Measurements from ENCODE around the gene FARS2. TPM values are rescaled to one million over a fixed set of nuclear protein-coding genes. Genes with fewer than 3 reads are reported as not detected.

Gene FARS2
- total RNA-seq, 3 donors from 2014 or later, result 12.0 to 29.6 (median 24.3) TPM

DNA sequence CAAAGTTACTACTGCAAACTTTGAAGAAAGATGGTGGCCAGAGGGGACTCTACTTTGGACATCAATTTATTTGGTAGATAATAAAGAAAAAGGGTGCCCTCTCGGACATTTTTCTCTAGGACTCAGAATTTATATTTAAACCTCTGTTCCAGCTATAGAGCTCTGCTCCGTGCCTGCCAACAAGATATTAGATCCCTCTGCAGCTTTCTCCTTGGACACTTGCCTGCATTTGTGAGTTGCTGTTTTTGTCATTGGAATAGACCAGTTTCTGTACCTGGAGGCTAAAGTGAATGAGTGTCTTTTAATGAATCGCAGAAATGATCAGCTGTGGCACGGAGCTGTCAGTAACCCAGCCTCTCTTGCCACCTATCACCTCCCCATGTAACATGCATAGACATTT is 491.9 kb downstream of the FARS2 start:
- TF ChIP-seq, protein P1, sequence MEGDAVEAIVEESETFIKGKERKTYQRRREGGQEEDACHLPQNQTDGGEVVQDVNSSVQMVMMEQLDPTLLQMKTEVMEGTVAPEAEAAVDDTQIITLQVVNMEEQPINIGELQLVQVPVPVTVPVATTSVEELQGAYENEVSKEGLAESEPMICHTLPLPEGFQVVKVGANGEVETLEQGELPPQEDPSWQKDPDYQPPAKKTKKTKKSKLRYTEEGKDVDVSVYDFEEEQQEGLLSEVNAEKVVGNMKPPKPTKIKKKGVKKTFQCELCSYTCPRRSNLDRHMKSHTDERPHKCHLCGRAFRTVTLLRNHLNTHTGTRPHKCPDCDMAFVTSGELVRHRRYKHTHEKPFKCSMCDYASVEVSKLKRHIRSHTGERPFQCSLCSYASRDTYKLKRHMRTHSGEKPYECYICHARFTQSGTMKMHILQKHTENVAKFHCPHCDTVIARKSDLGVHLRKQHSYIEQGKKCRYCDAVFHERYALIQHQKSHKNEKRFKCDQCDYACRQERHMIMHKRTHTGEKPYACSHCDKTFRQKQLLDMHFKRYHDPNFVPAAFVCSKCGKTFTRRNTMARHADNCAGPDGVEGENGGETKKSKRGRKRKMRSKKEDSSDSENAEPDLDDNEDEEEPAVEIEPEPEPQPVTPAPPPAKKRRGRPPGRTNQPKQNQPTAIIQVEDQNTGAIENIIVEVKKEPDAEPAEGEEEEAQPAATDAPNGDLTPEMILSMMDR (IDR thresholded peaks at IDR 0.05), result no peak
- Histone ChIP-seq H3K9me3 (peaks cover 10 to 25% of the 10 kb centered on the region in 2 donors), H3K27ac (no peak overlapping the region), H3K4me3 (no peak overlapping the region), H3K27me3 (no peaks in the 10 kb centered on the region), H3K36me3 (no peaks in the 10 kb centered on the region), H3K4me1 (no peaks in the 10 kb centered on the region)
- DNase-seq (ENCODE audit: low spot score in 2 of 2), result no peak
- intact Hi-C loops (cut with DNase I; ENCODE audit: low total_unique reads), result no loop called here

DNA sequence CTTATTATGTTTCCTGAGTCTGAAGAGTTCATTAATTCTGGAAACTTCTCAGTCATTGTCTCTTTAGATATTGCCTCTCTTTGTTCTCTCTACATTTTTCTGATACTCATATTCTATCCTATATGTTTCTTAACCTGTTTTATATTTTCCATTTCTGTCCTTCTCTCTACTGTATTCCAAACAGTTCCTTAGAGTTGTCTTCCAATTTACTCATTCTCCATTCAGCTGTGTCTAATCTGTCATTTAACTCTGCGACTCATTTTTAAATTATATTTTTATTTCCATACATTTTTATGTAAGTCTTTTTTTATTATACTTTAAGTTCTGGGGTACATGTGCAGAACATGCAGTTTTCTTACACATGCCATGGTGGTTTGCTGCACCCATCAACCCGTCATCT is 493.6 kb downstream of the FARS2 start:
- TF ChIP-seq POLR2AphosphoS5 (IDR thresholded peaks at IDR 0.05) (no peak), POLR2A (IDR thresholded peaks at IDR 0.05) (no peak)
- TF ChIP-seq, protein P1 (IDR thresholded peaks at IDR 0.05), result no peak
- H3K27me3 ChIP-seq, result no peaks in the 10 kb centered on the region
- no peaks in the 10 kb centered on the region for H3K4me1 ChIP-seq
- intact Hi-C loops (cut with DNase I; ENCODE audit: low total_unique reads), result no loop called here
- H3K9me3 ChIP-seq, result peaks cover 10 to 25% of the 10 kb centered on the region in 2 donors
- H3K27ac ChIP-seq, result no peak overlapping the region
- no peak overlapping the region for H3K4me3 ChIP-seq
- no peaks in the 10 kb centered on the region for H3K36me3 ChIP-seq
- no peak for DNase-seq (ENCODE audit: low spot score in 2 of 2)

DNA sequence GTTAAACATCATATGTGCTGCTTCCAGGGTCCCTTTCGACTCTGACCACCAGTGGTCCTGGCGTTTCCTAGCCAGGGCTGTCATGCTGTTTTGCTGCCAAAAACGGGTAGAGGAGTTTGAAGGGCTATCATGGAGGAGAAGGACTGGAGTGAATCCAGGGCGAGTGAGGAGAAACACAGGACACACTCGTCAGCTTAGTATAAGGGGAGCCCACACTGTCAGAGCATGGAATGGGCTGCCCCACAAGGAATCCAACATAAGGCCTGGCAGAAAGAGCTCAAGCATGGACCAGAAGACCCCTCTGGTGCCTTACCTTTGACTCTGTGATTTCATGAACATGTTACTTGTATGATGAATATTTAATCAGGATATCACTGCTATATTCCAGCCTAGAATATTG is 498.3 kb downstream of the FARS2 start:
- intact Hi-C loops (cut with DNase I; ENCODE audit: low total_unique reads), result no loop called here
- Histone ChIP-seq H3K9me3 (peaks cover 0 to 11% of the 10 kb centered on the region in 2 donors), H3K36me3 (no peaks in the 10 kb centered on the region), H3K4me1 (no peaks in the 10 kb centered on the region), H3K27me3 (no peaks in the 10 kb centered on the region), H3K27ac (no peak overlapping the region), H3K4me3 (no peak overlapping the region)
- no peak for TF ChIP-seq POLR2AphosphoS5 (IDR thresholded peaks at IDR 0.05)
- TF ChIP-seq, protein P1 (IDR thresholded peaks at IDR 0.05), result no peak
- no peak for DNase-seq (ENCODE audit: low spot score in 2 of 2)

DNA sequence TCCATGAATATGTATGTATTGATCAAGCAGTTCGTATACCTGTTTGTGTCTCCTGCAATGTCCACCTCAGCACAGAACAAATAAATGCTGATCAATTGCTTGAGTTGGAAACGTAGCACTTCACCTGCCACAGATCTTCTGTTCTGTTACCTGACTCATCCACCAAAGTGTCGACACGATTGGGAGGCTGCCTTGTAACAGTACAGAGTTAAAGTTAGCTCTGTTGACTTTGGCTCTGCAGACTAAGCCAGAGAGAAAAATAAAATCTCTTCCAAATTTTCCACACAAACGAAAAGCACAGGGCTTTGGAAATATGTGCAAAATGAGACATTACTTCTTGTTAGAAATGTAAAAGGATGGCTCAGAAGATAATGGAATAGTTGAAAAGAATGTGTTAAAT is 500.1 kb downstream of the FARS2 start:
- intact Hi-C loops (cut with DNase I; ENCODE audit: low total_unique reads), result loop anchor here (10.0 kb wide), 1 partner anchor 873 kb away; no protein-coding TSS in a partner anchor
- Histone ChIP-seq H3K36me3 (no peaks in the 10 kb centered on the region), H3K4me3 (no peak overlapping the region), H3K4me1 (no peaks in the 10 kb centered on the region), H3K9me3 (no peaks in the 10 kb centered on the region), H3K27ac (no peak overlapping the region), H3K27me3 (no peaks in the 10 kb centered on the region)
- no peak for TF ChIP-seq POLR2AphosphoS5 (IDR thresholded peaks at IDR 0.05)
- no peak for TF ChIP-seq POLR2A (IDR thresholded peaks at IDR 0.05)
- TF ChIP-seq, protein P1 (IDR thresholded peaks at IDR 0.05), result no peak
- no peak for DNase-seq (ENCODE audit: low spot score in 2 of 2)

DNA sequence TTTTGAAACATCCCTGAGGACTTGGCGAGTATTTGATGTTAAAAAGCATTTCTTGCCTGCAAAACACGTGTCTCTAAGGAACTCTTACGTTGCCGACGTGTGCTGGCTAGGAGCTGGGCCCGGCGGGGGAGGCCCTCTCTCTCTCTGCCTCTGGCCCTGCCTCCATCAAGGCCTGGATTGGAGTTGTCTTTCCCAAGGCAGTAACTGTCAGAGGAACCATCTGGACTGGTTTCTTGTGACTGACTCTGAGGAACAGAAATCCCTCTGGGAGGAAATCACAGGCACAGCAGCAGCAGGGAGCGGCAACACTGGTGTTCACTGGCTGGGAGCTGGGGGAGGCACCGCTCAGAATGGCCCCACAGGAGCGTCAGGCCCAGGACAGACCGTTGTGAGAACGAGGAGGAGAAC is 501.3 kb downstream of the FARS2 start:
- no peaks in the 10 kb centered on the region for H3K27me3 ChIP-seq
- H3K9me3 ChIP-seq, result no peaks in the 10 kb centered on the region
- DNase-seq (ENCODE audit: low spot score in 2 of 2), result no peak
- H3K4me3 ChIP-seq, result no peak overlapping the region
- peak overlapping the region in 1 of 2 donors; percentile 61 for H3K27ac ChIP-seq
- no peaks in the 10 kb centered on the region for H3K4me1 ChIP-seq
- TF ChIP-seq, protein P1 (IDR thresholded peaks at IDR 0.05), result no peak
- TF ChIP-seq POLR2AphosphoS5 (IDR thresholded peaks at IDR 0.05), result no peak
- TF ChIP-seq POLR2A (IDR thresholded peaks at IDR 0.05), result no peak
- H3K36me3 ChIP-seq, result no peaks in the 10 kb centered on the region
- intact Hi-C loops (cut with DNase I; ENCODE audit: low total_unique reads), result loop anchor here (10.0 kb wide), 1 partner anchor 872 kb away; no protein-coding TSS in a partner anchor
